Neuronal stem cell (in vitro differentiated cells): ENCODE data around the gene COL9A2. TPM values are rescaled to one million over a fixed set of nuclear protein-coding genes. Genes with fewer than 3 reads are reported as not detected.

Experiments
- DNase-seq: peaks from one replicate; pipeline ENCODE4 v3.0.0-alpha.2; 2013; ENCODE audit warnings: low spot score
- H2AFZ ChIP-seq: one replicate; pipeline ENCODE4 v1.6.1; 2013; ENCODE audit warnings: mild to moderate bottlenecking, low read length, inconsistent platforms
- H2AK5ac ChIP-seq: 2 replicates; pipeline ENCODE4 v1.6.1; 2013; ENCODE audit warnings: low read depth, mild to moderate bottlenecking, inconsistent platforms, low read length, moderate library complexity, mixed read lengths
- H2BK120ac ChIP-seq: 2 replicates; pipeline ENCODE4 v1.6.1; 2013; ENCODE audit warnings: low read depth, mild to moderate bottlenecking, inconsistent platforms, low read length, moderate library complexity, mixed read lengths
- H2BK12ac ChIP-seq: one replicate; pipeline ENCODE4 v1.6.1; 2013; ENCODE audit warnings: low read length, inconsistent platforms
- H2BK15ac ChIP-seq: 2 replicates; pipeline ENCODE4 v1.6.1; 2013; ENCODE audit warnings: mild to moderate bottlenecking, low read length, inconsistent platforms, mixed read lengths
- H2BK5ac ChIP-seq: one replicate; pipeline ENCODE4 v1.6.1; 2013; ENCODE audit warnings: inconsistent platforms, mild to moderate bottlenecking, low read length, moderate library complexity
- H3K14ac ChIP-seq: one replicate; pipeline ENCODE4 v1.6.1; 2013; ENCODE audit warnings: low read length, inconsistent platforms
- H3K18ac ChIP-seq: 2 replicates; pipeline ENCODE4 v1.6.1; 2013; ENCODE audit warnings: low read length, inconsistent platforms
- H3K23ac ChIP-seq: 2 replicates; pipeline ENCODE4 v1.6.1; 2013; ENCODE audit warnings: low read depth, mild to moderate bottlenecking, mixed read lengths, low read length, inconsistent platforms; ENCODE audit not compliant: poor library complexity
- H3K27ac ChIP-seq: replicated peaks from 3 replicates; pipeline ENCODE4 v1.5.1; 2013; ENCODE audit warnings: low read length, inconsistent platforms
- H3K27me3 ChIP-seq, 3 experiments: 2 replicates each; pipeline ENCODE4 v1.6.1; 2013; ENCODE audit warnings: low read length in 3 of 3, mild to moderate bottlenecking in 2 of 3, inconsistent platforms in 1 of 3, low read depth in 1 of 3, mixed read lengths in 1 of 3, moderate library complexity in 1 of 3; ENCODE audit not compliant: control insufficient read depth in 3 of 3, insufficient read depth in 3 of 3
- H3K36me3 ChIP-seq, 2 donors: replicated peaks in 1 of 2; 2 replicates each; pipeline ENCODE4 v1.6.1; 2013; ENCODE audit warnings: low read length in 2 of 2; ENCODE audit not compliant: control insufficient read depth in 2 of 2, insufficient read depth in 2 of 2
- H3K4ac ChIP-seq: 2 replicates; pipeline ENCODE4 v1.6.1; 2013; ENCODE audit warnings: inconsistent platforms, mild to moderate bottlenecking, low read length, moderate library complexity
- H3K4me1 ChIP-seq, 2 donors: 1 replicate in 1 of 2; 2 replicates in 1 of 2; pipeline ENCODE4 v1.6.1; 2013; ENCODE audit warnings: low read length in 2 of 2, low read depth in 1 of 2; ENCODE audit not compliant: control insufficient read depth in 2 of 2, insufficient read depth in 1 of 2
- H3K4me2 ChIP-seq: one replicate; pipeline ENCODE4 v1.6.1; 2013; ENCODE audit warnings: mild to moderate bottlenecking, low read length, inconsistent platforms; ENCODE audit not compliant: insufficient read depth, poor library complexity, severe bottlenecking
- H3K4me3 ChIP-seq, 2 donors: 2 replicates each; pipeline ENCODE4 v1.5.1; 2013; ENCODE audit warnings: low read length in 2 of 2, mild to moderate bottlenecking in 2 of 2, inconsistent platforms in 1 of 2, moderate library complexity in 1 of 2
- H3K79me1 ChIP-seq: one replicate; pipeline ENCODE4 v1.6.1; 2013; ENCODE audit warnings: low read depth, mild to moderate bottlenecking, inconsistent platforms, low read length, moderate library complexity
- H3K9ac ChIP-seq: one replicate; pipeline ENCODE4 v1.6.1; 2013; ENCODE audit warnings: mild to moderate bottlenecking, low read depth, low read length, inconsistent platforms; ENCODE audit not compliant: poor library complexity
- H3K9me3 ChIP-seq, 2 donors: replicated peaks in 1 of 2; 2 replicates each; pipeline versions ENCODE3 to v1.6.1; 2013; ENCODE audit warnings: low read length in 2 of 2, mild to moderate bottlenecking in 2 of 2, inconsistent platforms in 1 of 2, low read depth in 1 of 2, mixed read lengths in 1 of 2, moderate library complexity in 1 of 2; ENCODE audit not compliant: control insufficient read depth in 2 of 2, insufficient read depth in 1 of 2
- H4K8ac ChIP-seq: one replicate; pipeline ENCODE4 v1.6.1; 2013; ENCODE audit warnings: low read depth, mild to moderate bottlenecking, inconsistent platforms, low read length, moderate library complexity
- H4K91ac ChIP-seq: one replicate; pipeline ENCODE4 v1.6.1; 2013; ENCODE audit warnings: low read length, low read depth, mild to moderate bottlenecking, inconsistent platforms; ENCODE audit not compliant: poor library complexity
- WGBS, 2 donors: extraction: QIAGEN DNeasy Blood & Tissue Kit; methylation state at CpG; one replicate each; pipeline ENCODE4 v1.1.7; 2013; ENCODE audit warnings: missing lambda C conversion rate in 2 of 2, mixed read lengths in 1 of 2; ENCODE audit not compliant: insufficient read length in 2 of 2, insufficient replicate concordance in 1 of 2; ENCODE audit errors: extremely low coverage in 2 of 2; 5-methylcytosine and 5-hydroxymethylcytosine counted together
- polyA plus RNA-seq, 2 experiments: library from polyadenylated mRNA; stranded (reverse); fragments of 200-250 nt; gene quantifications; one replicate each; pipeline ENCODE4 v1.2.3, GENCODE V29; 2013

The COL9A2 gene
- polyA plus RNA-seq (2013, experiment 1 of 2), result 18.6 TPM
- 18.6 TPM for polyA plus RNA-seq (2013, experiment 2 of 2)

- peak within 1 kb of the TSS; percentile 97 for H2AFZ ChIP-seq
- peak within 1 kb of the TSS; percentile 83 for H3K9ac ChIP-seq
- DNase-seq, result no peak
- no peaks in the 10 kb centered on the region for H3K9me3 ChIP-seq
- H2BK120ac ChIP-seq, result peak within 1 kb of the TSS; percentile 64
- H3K4me3 ChIP-seq, result peak within 1 kb of the TSS; percentile 23 to 87
- H3K4ac ChIP-seq, result peak within 1 kb of the TSS; percentile 32
- peaks cover 12 to 39% (median 24%) of the 10 kb centered on the region in 3 experiments for H3K27me3 ChIP-seq
- no peaks in the 10 kb centered on the region for H3K36me3 ChIP-seq
- WGBS, 2 donors, result no CpG with 5 or more reads among the region's 84 CpGs
- H2BK12ac ChIP-seq, result peak within 1 kb of the TSS; percentile 95
- no peak within 1 kb of the TSS for H3K14ac ChIP-seq
- H3K4me2 ChIP-seq, result peak within 1 kb of the TSS; percentile 87
- H3K18ac ChIP-seq, result peak within 1 kb of the TSS; percentile 80
- H3K23ac ChIP-seq, result peak within 1 kb of the TSS; percentile 59
- peak within 1 kb of the TSS; percentile 96 for H2BK5ac ChIP-seq
- H3K79me1 ChIP-seq, result peaks cover 1% of the 10 kb centered on the region
- H4K91ac ChIP-seq, result peak within 1 kb of the TSS; percentile 69
- H3K4me1 ChIP-seq, result peaks cover 12 to 21% of the 10 kb centered on the region in 2 donors
- H2BK15ac ChIP-seq, result peak within 1 kb of the TSS; percentile 90
- no peak within 1 kb of the TSS for H4K8ac ChIP-seq
- H2AK5ac ChIP-seq, result peak within 1 kb of the TSS; percentile 91
- H3K27ac ChIP-seq, result no peak within 1 kb of the TSS
These were observed at the start of gene COL9A2 for GRCh38 chr1:40316595-40317393. COL9A2 (minus strand) TSS chr1:40317286; CDS start chr1:40317197, 89 bp downstream.

GRCh38 chr1:40363721-40364120 is 46.6 kb upstream of the COL9A2 start:
- H3K23ac ChIP-seq, result no peak overlapping the region
- no peaks in the 10 kb centered on the region for H3K79me1 ChIP-seq
- H3K9me3 ChIP-seq, result no peaks in the 10 kb centered on the region
- no peak for DNase-seq
- no peak overlapping the region for H3K9ac ChIP-seq
- no peak overlapping the region for H3K4ac ChIP-seq
- no peak overlapping the region for H3K27ac ChIP-seq
- no CpG with 5 or more reads among the region's 2 CpGs for WGBS, 2 donors
- H2BK120ac ChIP-seq, result no peak overlapping the region
- no peak overlapping the region for H2AK5ac ChIP-seq
- no peak overlapping the region for H3K18ac ChIP-seq
- H3K4me1 ChIP-seq, result no peaks in the 10 kb centered on the region
- H3K4me2 ChIP-seq, result no peak overlapping the region
- no peak overlapping the region for H2BK15ac ChIP-seq
- H2AFZ ChIP-seq, result no peak overlapping the region
- no peak overlapping the region for H2BK12ac ChIP-seq
- H3K14ac ChIP-seq, result no peak overlapping the region
- H4K91ac ChIP-seq, result no peak overlapping the region
- no peak overlapping the region for H3K4me3 ChIP-seq
- no peak overlapping the region for H4K8ac ChIP-seq
- no peak overlapping the region for H2BK5ac ChIP-seq
- no peaks in the 10 kb centered on the region for H3K27me3 ChIP-seq
- H3K36me3 ChIP-seq, result no peaks in the 10 kb centered on the region

- H2BK5ac ChIP-seq, result no peak overlapping the region
- no peak overlapping the region for H2BK12ac ChIP-seq
- H2BK15ac ChIP-seq, result no peak overlapping the region
- H3K9ac ChIP-seq, result no peak overlapping the region
- no peak overlapping the region for H3K14ac ChIP-seq
- no peak for DNase-seq
- H3K27me3 ChIP-seq, result no peaks in the 10 kb centered on the region
- no peak overlapping the region for H3K18ac ChIP-seq
- no peak overlapping the region for H2AK5ac ChIP-seq
- H3K4ac ChIP-seq, result no peak overlapping the region
- no peak overlapping the region for H3K23ac ChIP-seq
- H3K4me3 ChIP-seq, result no peak overlapping the region
- no peak overlapping the region for H4K8ac ChIP-seq
- no peak overlapping the region for H4K91ac ChIP-seq
- H3K79me1 ChIP-seq, result no peaks in the 10 kb centered on the region
- H3K4me2 ChIP-seq, result no peak overlapping the region
- no peak overlapping the region for H2BK120ac ChIP-seq
- WGBS, 2 donors, result no CpG with 5 or more reads among the region's 2 CpGs
- no peaks in the 10 kb centered on the region for H3K4me1 ChIP-seq
- H3K27ac ChIP-seq, result no peak overlapping the region
- H3K36me3 ChIP-seq, result no peaks in the 10 kb centered on the region
- no peaks in the 10 kb centered on the region for H3K9me3 ChIP-seq
- no peak overlapping the region for H2AFZ ChIP-seq
These were observed 45.6 kb upstream of the COL9A2 start for GRCh38 chr1:40362699-40363098.

- H2BK5ac ChIP-seq, result no peak overlapping the region
These were observed 45.1 kb upstream of the COL9A2 start for GRCh38 chr1:40362199-40362598.

More at GRCh38 chr1:40362199-40362598, 45.1 kb upstream of the COL9A2 start:
- Histone ChIP-seq H2BK120ac (no peak overlapping the region), H3K4me1 (no peaks in the 10 kb centered on the region), H2AFZ (no peak overlapping the region), H3K9me3 (no peaks in the 10 kb centered on the region), H3K23ac (no peak overlapping the region), H3K14ac (no peak overlapping the region), H3K27ac (no peak overlapping the region), H2BK15ac (no peak overlapping the region), H3K27me3 (no peaks in the 10 kb centered on the region), H2AK5ac (no peak overlapping the region), H3K9ac (no peak overlapping the region), H3K79me1 (no peaks in the 10 kb centered on the region), H3K36me3 (no peaks in the 10 kb centered on the region), H4K8ac (no peak overlapping the region), H4K91ac (no peak overlapping the region), H3K4ac (no peak overlapping the region), H3K4me3 (no peak overlapping the region), H3K4me2 (no peak overlapping the region), H2BK12ac (no peak overlapping the region), H3K18ac (no peak overlapping the region)
- no CpG with 5 or more reads among the region's 2 CpGs for WGBS, 2 donors
- DNase-seq, result no peak
